ENCODE data around the gene DCP2. TPM values are rescaled to one million over a fixed set of nuclear protein-coding genes. Genes with fewer than 3 reads are reported as not detected.
"Not testable (repeated sequence)": the region's sequence is repeated elsewhere in the genome, so short reads cannot be mapped to it uniquely, and the experiment has no call there.

The DCP2 gene
- total RNA-seq = 18.8 TPM
- long read RNA-seq, full-length matches to known transcripts = 6 of 9 reads
- long read RNA-seq, partial matches to known transcripts = 1 of 9 reads
- long read RNA-seq, other reads (novel, unspliced or antisense) = 2 of 9 reads

DNA sequence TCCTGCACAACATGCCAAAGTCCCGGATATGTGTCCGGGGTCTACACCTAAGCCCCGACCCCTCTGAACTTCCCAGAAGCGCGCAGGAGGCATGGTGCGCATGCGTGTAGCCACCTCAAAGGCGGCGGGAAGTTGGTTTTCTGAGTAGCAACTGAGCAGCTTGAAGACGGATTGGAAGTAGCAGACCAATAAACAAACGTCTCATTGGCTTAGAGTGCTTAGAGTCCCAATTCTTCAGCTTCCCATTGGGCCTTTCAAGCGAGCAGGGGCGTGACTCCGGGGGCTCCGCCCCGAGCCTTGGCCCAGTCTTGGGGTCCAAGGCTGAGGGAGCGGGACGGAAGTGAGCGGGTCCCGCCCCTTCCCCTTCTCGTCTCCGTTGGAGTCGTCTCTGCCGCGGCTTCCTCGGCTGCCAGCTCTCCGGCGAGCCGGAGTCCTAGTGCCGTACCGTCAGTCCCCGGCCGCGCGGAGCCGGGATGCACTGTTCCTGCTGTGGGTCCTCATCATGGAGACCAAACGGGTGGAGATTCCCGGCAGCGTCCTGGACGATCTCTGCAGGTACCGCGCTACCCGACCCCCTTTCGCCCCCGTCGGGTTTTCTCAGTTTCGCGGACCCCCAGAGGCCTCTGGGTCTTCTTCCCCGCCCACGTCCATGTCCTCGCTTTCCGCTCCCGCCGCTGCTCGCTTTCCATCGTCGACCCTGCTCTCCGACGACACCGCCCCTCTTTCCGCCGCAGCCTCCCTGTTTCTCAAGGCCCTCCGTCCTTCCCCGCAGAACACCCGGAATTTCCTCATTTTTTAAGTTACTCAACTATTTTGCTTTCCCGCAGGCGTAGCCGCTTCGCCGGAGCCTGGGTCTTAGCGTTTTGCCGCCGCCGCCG, at the start of gene DCP2:
TSS of gene DCP2 (plus strand) at position 367 of the 878 bp plus-strand sequence. CDS start at position 503, 136 bp downstream.
- peak; percentile 99 for ATAC-seq
- DNase-seq = peak; percentile 96
- intact Hi-C loops (cut with micrococcal nuclease) = no loop called here

DNA sequence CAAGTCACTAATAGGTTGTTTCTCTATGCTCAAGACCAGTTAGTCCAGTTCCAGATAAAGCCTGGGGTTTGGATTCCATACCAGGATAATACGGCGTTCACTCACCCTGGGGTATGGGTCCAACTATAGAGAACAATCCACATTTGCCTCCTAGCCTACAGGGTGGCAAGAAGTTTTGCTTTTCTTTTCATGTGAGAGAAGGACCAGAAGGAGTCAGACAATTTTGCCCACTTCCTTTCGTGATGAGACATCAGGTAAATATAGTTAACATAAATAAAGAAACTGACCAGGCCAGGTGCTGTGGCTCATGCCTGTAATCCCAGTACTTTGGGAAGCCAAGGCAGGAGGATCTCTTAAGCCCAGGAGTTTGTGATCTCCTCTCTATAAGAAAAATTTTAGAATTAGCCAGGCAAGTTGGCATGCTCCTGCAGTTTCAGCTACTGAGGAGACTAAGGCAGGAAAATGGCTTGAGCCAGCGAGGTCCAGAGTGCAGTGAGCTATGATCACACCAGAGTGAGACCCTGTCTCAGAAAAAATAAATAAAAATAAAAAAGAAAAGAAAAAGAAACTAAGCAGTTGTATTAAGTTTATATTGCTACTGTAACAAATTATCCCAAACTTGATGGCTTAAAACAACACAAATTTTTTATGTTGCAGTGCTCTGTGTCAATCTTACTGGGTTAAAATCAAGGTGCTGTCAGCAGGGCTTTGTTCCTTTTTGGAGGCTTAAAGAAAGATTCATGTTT, 47.1 kb upstream of the DCP2 start:
- no peak for DNase-seq
- intact Hi-C loops (cut with micrococcal nuclease) = no loop called here
- no peak for ATAC-seq

DNA sequence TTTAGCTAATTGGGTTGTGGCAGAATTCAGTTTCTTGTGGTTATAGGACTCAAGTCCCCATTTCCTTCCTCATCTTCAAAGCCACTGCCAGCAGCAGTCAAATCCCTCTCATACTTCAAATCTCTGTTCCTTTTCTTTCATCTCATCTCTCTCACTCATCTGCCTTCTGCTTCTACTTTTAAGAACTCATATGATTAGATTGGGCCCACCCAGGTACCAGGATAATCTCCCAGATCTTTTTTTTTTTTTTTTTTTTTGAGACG, 46.6 kb upstream of the DCP2 start:
- peak; percentile 22 for ATAC-seq
- DNase-seq = no peak
- intact Hi-C loops (cut with micrococcal nuclease) = no loop called here

DNA sequence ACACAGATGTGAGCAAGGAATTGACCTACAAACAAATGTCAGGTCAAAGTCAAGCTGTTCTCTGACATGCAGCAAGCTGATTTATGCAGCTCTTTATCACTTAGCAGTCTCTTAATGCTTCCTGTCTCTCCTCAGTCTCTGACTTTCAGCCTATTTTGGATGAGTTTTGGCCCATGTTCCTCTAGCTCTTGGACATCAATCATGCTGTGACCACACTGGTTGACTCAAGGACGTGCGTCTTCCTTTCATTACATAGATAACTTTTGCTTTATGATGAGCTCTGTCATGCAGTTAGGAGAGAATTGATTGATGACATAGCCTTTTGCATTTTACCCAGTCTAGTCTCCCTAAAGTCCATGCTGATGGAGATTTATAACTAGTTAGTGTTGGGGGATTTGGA, 45.1 kb upstream of the DCP2 start:
- ATAC-seq (peak; percentile 68), DNase-seq (no peak)
- intact Hi-C loops (cut with micrococcal nuclease) = no loop called here

DNA sequence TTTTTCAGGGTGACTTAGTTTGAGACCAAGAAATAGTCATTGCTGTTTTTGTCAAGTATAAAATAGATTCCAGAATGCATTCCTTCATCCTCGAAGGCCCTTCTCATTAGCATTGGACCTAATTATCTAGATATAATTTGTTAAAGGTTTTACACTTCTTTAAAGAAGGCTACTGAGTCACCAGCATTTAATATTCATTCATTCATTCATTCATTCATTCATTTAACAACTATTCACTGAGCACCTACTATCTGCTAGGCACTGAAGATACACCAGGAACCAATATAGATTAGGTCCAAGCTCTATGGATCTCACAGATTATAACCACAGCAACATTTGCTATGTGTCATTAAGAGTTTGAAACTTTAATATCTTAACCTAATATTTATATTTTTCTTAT, 43.5 kb upstream of the DCP2 start:
- no peak for DNase-seq
- ATAC-seq = no peak
- intact Hi-C loops (cut with micrococcal nuclease) = no loop called here

DNA sequence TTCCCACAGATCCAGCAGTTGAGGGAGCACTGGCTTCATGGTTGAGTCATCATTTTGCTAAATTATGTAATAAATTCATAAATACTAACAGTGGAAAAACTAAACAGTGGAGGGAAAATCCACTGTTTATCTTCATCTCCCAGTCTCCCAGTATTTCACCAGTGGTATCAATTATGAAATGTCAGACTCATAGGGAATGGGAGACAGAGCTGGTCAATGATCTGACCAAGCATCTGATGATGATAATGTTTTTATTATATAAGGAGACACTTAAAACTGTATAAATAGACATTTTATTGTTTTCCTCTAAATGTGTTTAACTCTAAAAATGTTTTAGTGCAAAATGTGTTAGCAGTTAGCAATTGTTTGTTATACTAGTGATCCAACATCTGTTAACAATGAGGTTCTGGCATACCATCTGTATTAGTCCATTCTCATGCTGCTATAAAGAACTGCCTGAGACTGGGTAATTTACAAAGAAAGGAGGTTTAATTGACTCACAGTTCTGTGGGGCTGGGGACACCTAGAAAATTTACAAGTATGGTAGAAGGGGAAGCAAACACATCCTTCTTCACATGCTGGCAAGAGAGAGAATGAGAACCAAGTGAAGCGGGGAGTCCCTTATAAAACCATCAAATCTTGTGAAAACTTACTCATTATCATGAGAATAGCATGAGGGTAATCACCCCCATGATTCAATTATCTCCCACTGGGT, 42.8 kb upstream of the DCP2 start:
- intact Hi-C loops (cut with micrococcal nuclease) = no loop called here
- no peak for DNase-seq
- ATAC-seq = no peak

DNA sequence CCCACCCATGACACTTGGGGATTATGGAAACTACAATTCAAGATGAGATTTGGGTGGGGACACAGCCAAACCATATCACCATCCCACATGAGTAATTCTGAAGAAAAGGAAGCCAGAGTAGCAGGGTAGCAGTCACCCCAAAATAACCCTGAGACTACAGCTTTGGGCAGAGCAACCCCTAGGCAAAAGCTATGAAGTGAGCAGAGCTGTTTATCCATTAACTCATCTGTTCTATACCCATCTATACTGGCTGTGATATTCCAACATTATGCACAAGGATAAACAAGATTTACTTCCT, 42.3 kb upstream of the DCP2 start:
- intact Hi-C loops (cut with micrococcal nuclease) = no loop called here

DNA sequence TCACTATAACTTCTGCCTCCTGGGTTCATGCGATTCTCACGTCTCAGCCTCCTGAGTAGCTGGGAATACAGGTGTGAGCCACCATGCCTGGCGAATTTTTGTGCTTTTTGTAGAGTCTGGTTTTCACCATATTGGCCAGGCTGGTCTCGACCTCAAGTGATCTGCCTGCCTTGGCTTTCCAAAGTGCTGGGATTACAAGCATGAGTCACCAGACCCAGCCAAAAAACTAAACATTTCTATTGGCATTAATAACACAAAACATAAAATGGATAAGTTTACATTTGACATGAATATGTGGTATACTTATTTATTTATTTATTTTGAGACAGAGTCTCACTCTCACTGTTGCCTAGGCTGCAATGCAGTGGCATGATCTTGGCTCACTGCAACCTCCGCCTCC, 40.9 kb upstream of the DCP2 start:
- DNase-seq (no peak), ATAC-seq (no peak)
- intact Hi-C loops (cut with micrococcal nuclease) = no loop called here

More for the DNA sequence above, 42.3 kb upstream of the DCP2 start:
- ATAC-seq (no peak), DNase-seq (no peak)

DNA sequence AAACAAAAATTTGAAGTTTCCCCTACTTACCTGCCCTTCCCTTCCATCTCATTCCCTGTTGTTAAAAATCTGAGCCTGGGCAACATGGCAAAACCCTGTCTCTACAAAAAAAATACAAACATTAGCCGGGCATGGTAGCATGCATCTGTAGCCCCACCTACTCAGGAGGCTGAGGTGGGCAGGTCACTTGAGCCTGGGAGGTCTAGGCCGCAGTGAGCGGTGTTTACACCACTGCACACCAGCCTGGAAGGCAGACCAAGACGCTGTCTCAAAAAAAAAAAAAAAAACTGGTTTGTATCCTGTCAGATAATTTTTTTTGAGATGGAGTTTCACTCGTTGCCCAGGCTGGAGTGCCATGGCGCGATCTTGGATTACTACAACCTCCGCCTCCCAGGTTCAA, 38.3 kb upstream of the DCP2 start:
- DNase-seq = no peak
- ATAC-seq = no peak
- intact Hi-C loops (cut with micrococcal nuclease) = no loop called here

DNA sequence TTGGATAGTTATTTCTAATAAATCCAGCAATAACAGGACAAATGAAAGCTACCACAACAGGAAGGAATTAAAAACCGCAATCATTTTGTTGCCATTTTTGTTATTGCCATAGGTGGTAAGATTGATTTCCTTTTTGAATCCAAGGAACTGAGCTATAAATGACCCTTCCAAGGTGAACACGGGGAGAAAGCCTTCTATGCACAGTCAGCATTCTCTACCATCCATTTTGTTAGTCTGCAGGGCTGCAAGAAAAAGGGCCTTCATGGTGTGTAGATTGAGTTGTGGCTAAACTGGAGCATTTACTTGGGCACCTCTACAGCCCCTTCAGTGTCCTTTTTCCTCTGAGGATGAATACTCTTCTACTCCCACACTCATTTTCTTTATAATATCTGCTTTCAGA, 35.9 kb upstream of the DCP2 start:
- intact Hi-C loops (cut with micrococcal nuclease) = no loop called here
- DNase-seq = no peak

DNA sequence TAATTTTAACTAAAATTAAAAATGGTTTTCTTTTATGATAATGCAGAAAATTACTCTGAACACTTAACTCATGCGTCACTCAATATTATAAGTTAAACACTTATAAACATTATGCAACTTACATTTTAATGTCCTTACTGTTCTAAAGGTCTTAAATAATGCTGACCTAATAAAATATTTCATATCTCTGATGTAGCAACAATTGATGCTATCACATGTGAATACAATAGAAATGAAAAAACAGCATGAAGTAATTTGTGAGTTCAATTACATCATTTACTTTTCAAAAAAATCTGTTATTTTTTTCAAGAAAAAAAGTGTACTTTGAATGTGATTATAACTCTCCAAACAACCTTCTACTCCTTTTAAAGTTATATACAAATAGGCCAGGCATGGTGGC, 28.1 kb upstream of the DCP2 start:
- DNase-seq = no peak
- intact Hi-C loops (cut with micrococcal nuclease) = no loop called here
- ATAC-seq = no peak

More for the DNA sequence above, 35.9 kb upstream of the DCP2 start:
- ATAC-seq = no peak

DNA sequence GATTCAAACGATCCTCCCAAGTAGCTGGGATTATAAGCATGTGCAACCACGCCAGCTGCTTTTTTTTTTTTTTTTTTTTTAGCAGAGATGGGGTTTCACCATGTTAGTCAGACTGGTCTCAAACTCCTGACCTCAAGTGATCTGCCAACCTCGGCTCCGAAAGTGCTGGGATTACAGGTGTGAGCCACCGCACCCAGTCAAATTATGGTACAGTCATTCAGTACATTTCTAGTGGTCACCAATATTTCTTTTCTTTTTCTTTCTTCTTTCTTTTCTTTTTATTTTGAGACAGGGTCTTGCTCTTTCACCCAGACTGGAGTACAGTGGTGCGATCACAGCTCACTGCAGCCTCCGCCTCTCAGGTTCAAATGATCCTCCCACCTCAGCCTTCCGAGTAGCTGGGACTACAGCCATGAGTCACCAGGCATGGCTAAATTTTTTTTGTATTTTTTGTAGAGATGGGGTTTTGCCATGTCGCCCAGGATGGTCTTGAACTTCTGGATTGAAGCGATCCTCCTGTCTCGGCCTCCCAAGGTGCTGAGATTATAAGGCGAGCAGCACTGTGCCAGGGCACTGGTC, 25.4 kb upstream of the DCP2 start:
- ATAC-seq (no peak), DNase-seq (no peak)
- intact Hi-C loops (cut with micrococcal nuclease) = no loop called here

DNA sequence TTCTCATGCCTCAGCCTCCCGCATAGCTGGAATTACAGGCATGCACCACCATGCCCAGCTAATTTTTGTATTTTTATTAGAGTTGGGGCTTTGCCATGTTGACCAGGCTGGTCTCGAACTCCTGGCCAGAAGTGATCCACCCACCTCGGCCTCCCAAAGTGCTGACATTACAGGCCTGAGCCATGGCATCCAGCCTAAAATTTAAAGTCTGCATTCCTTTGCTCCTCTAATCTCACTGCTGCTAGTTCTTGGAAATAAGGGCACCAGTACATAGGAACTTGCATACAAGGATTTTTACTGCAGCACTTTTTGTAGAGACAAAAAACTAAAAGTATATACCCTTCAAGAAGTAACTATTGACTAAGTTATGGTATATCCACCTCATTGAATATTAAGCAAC, 20.0 kb upstream of the DCP2 start:
- intact Hi-C loops (cut with micrococcal nuclease) = no loop called here
- DNase-seq = no peak
- no peak for ATAC-seq

DNA sequence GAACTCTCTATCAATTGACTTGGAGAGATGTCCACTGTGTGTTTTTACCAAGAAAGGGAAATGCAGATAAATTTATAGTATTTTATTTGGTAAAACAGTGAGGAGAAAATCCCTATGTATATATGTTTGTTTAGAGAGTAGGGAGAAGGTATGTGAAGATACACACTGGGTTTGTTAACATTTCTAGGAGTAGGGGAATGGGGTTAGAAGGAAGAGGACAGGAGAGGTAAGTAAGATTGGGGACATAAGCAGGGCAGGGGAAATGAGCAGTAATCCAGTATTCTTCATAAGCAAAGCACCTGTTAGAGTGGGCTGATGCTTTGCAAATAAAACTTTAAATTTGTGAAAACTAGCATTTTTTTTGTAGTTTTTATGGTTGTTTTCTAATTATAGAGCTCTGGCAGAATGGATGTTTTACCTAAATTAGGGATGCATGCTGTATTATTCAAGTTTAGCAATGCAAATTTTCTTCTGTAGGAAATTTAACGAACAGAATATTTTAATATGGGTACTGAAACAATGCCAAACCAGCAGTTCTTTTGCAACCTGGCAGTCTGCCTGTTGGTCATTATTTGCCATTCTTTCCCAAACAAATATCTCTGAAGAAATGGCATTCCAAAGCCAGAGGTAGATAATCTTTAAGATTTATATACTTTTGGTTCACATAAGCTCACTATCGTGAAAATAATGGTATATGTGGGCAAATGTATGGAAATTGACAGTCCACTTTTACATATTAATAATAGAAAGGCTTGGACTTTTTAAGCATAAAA, 19.4 kb upstream of the DCP2 start:
- intact Hi-C loops (cut with micrococcal nuclease) = no loop called here
- ATAC-seq (no peak), DNase-seq (no peak)

DNA sequence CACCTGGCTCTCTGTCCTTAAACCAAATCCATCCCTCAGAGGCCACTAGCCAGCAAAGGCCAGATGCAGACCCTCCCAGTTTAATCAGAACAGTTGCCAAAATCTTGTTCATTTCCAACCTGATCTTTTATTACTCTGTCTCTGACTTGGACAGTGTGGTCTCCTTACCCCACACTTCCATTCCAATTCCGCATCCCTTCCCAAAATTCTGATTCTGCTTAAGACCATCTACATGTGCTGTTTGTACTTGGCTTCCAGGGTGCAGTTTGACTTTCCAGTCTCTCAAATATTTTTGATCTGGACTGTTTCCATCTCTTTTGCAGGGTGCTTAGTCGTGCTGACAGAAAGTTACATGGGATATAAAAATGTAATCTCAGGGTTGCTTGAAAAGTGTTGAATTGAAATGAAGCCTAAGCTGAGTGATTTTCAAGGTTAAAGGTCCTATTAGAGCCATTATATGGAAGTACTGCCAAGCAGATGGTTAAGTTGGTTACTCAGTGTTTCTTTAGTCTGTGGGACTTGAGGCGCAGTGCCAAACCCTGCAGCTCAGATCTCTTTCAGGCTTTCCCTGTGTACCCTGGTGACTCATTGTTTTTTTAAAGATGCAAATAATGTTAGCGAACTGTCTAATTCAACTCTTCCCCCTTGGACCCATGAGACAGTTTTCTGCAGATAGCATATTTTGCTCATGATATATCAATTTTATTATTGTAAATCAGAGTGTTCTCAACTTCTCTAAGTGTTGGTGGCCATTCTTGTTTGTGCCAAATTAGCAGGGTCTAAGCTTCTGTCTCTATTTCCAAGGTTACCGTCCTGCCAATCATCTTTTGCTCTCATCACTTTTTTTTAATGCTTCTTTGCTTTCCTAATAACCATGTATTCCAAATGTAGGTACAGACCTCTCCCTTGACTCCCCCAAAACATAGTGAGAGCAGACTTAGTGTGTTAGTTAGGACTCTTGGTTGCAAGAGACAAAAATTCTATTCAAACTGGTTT, 18.2 kb upstream of the DCP2 start:
- ATAC-seq = peak; percentile 93

DNA sequence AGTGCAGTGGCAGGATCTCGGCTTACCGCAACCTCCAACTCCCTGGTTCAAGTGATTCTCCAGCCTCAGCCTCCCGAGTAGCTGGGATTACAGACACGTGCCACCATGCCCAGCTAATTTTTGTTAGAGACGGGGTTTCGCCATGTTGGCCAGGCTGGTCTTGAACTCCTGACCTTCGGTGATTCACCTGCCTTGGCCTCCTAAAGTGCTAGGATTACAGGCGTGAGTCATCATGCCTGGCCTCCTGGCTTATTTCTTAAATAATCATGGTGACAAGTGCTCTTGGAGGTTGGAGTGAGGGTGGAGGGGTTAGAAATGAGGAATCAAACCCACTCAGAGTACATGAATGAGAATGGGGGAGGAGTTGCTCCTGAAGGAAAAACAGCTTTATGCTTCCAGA, 16.7 kb upstream of the DCP2 start:
- intact Hi-C loops (cut with micrococcal nuclease); DNase-seq; ATAC-seq: not testable (repeated sequence)

More for the DNA sequence above, 18.2 kb upstream of the DCP2 start:
- peak; percentile 84 for DNase-seq
- intact Hi-C loops (cut with micrococcal nuclease) = no loop called here

DNA sequence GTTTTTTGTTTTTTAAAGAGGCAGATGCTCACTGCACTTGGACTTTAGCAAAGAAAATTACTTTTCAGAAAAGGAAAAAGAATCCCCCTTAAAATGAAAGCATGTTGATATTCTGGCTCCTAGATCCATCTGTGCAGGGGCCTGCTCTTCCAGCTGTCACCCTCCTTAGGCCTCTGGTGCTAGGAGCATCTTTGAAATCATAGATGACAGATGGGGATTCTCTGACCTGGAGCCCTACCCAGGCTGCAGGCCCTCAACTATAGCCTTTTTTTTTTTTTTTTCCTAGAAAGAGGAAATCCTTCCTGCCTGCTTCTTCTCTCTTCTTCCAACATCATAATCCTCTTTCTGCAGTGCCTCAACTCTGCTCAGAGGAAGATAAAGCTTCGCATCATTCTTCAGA, 16.3 kb upstream of the DCP2 start:
- intact Hi-C loops (cut with micrococcal nuclease) = no loop called here
- DNase-seq = no peak
- no peak for ATAC-seq

Measured in left ventricle myocardium superior (tissue), 1 donor.